Activated CD8-positive, alpha-beta memory T cell treated with anti-CD3 and anti-CD28 coated beads for 24 hours (primary cell): Measurements from ENCODE around the gene HSPBP1.

Experiments used
- DNase-seq: peaks from one replicate; pipeline ENCODE4 v3.0.0-alpha.2; 2020

Gene HSPBP1

DNA sequence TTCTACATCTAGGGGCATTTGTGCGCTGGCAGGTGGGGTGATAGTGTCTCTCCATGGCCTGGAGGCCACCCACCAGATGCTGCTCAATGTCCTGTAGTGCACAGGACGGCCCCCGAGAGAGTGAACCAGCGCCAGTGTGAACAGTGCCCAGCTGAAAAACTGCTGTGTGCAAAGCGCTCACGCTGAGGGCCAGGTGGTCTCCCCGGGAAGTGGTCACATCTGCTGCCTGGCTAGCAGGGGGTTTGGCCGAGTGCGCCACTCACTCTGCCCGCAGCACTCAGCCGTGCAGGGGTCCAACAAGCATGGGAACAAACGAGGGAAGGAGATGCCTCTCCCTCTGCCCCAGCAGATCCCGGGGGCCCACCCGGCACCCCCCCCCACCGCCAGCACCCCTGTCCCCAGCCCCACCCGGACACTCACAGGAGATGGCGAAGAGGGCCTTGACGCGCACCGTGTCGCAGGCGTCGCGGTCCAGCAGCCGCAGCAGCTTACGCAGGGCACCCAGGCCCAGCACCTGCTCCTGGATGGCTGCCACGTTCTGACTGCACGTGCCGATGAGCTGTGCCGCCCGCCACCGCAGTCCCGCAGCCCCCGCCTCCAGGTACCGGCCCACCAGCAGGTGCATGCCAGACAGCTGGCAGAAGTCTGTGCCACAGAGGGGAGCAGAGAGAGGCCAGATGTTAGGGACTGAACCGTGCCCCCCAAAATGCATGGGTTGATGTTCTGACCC lies 5.8 kb downstream of the HSPBP1 start:
- DNase-seq = no peak

DNA sequence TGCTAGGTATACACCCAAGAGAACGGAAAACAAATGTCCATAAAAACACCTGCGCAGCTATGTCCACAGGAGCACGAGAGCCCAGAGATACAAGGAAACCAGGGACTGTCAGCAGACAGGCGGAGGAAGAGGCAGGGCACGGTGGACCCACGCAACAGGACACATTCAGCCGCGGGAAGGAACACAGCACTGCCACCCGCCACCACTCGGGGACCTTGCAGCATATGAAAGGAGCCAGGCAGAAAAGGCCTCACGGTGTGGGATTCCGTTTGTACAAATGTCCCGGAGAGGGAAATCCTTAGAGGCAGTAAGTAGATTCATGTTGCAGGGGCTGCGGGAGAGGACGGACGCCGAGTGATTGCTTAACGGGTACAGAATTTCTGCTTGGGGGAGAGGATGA lies 7.8 kb downstream of the HSPBP1 start:
- no peak for DNase-seq

GRCh38 chr19:55270172-55270942 lies 9.6 kb downstream of the HSPBP1 start:
- no peak for DNase-seq

GRCh38 chr19:55269299-55269698 lies 10.6 kb downstream of the HSPBP1 start:
- no peak for DNase-seq

- no peak for DNase-seq
Measured at GRCh38 chr19:55266840-55267239, 13.1 kb downstream of the HSPBP1 start.

DNA sequence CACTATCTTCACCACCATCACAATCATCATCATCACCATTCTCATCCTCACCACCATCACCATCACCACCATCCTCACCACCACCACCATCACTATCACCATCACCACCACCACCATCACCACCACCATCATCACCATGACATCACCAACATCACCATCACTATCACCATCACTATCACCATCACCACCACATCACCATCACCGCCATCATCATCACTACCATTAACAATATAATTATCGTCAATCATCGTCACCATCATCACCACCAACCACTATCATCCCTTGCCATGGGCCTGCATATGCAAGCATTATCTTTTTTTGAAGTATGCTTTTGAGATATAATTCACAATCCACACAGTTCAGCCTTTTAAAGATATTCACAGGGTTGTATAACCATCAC lies 13.5 kb downstream of the HSPBP1 start:
- DNase-seq = no peak

- DNase-seq = no peak
Measured at GRCh38 chr19:55265723-55266386, 14.1 kb downstream of the HSPBP1 start.

DNA sequence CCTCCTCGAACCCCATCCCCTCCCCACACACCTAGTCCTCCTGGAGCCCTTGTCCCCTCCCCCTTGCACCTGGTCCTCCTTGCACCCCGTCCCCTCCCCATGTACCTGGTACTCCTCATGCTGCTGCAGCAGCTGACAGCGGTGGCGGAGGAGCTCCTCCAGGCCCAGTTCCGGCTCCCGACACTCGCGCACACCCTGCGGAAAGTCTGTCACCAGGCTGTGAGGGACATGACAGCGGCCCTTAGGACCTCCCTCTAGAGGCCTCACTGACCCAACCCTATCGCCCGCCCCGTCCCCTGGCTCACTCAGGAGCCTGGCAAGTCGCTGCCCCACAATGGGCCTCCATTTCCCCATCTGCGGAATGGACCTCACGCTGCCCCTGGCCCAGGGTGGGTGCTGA lies 14.7 kb downstream of the HSPBP1 start:
- no peak for DNase-seq

DNA sequence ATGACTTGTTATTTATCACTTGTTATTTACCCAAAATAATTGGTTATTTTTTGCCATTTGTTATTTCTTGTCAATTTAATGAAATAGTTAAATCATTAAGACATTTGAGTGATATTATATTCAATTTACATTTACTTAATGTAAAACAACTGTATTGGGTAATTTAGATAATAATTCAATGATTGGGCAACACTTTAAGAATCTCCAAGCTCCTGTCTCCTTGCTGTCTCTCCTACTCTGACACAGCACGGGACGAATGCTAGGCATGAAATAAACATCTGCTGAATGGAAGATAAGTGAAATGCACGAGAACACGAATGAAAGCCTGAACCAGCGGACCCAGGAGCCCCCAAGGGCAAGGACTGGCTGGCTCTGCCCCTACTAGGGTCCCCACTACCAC lies 15.4 kb downstream of the HSPBP1 start:
- no peak for DNase-seq

DNA sequence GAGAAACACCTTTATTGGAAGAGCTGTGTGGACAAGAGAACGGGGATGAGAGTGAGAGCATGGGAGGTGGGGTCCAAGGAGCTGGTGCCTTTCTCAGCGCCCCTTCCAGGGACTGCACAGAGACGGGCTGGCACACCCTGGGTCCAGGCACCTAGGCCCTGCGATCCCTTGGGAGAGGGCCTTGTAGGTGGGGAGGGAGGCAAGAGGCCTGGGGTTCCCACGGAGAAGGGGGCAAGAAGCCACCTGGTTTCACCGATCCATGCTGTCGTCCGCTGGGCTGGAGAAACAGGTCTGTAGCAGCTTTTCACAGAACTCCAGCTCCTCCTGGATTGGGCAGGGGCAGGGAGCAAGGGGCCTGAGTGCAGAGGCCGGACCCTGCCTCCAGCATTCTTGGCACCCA lies 17.6 kb downstream of the HSPBP1 start:
- no peak for DNase-seq

DNA sequence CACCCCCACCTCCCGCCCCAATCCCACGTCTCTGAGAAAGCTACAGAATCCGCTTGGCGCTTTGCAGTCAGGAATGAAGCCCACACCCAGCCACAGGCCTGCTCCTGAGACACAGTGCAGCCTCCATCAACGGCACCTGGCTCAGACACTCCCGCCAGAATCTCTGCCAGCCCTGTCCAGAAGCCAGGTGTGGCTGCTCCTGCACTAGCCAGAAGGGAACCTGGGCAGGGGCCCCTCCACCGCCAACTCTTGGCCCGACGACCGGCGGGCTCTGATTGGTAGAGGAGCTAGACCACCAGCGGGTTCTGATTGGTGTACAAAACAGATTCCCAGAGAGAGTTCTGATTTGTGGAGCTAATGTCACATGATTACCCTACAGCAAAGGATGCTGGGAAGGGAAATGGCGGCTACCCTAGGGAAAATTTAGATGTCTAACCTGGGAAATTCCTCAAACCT lies 18.2 kb downstream of the HSPBP1 start:
- DNase-seq = no peak

DNA sequence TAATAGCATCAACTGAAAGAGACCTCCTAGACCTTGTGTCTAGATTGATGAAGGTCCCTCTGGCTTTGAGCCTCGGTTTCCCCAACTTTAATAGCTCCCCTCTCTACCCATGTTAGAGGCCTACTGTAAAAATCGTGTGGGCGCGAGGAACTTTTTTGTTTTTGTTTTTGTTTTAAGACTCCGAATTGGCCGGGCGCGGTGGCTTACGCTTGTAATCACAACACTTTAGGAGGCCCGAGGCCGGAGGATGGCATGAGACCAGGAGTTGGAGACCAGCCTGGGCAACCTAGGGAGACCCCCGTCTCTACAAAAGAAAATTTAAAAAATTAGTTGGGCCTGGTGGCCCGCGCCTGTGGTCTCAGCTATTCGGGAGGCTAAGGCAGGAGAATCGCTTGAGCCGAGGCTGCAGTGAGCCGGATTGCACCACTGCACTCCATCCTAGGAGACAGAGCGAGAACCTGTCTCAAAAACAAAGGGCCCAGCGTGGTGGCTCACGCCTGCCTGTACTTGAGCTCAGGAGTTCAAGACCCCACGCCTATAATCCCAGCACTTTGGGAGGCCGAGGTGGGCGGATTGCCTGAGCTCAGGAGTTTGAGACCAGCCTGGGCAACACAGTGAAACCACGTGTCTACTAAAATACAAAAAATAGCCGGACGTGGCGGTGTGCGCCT lies 20.2 kb downstream of the HSPBP1 start:
- DNase-seq = no peak

GRCh38 chr19:55258828-55259539 lies 20.9 kb downstream of the HSPBP1 start, which contains the start of gene PPP6R1:
Gene PPP6R1 (minus strand): TSS chr19:55259017. CDS start chr19:55247103, 11,914 bp downstream.
- peak; percentile 99 for DNase-seq

- no peak for DNase-seq
Measured at GRCh38 chr19:55258476-55258827, 21.5 kb downstream of the HSPBP1 start.

DNA sequence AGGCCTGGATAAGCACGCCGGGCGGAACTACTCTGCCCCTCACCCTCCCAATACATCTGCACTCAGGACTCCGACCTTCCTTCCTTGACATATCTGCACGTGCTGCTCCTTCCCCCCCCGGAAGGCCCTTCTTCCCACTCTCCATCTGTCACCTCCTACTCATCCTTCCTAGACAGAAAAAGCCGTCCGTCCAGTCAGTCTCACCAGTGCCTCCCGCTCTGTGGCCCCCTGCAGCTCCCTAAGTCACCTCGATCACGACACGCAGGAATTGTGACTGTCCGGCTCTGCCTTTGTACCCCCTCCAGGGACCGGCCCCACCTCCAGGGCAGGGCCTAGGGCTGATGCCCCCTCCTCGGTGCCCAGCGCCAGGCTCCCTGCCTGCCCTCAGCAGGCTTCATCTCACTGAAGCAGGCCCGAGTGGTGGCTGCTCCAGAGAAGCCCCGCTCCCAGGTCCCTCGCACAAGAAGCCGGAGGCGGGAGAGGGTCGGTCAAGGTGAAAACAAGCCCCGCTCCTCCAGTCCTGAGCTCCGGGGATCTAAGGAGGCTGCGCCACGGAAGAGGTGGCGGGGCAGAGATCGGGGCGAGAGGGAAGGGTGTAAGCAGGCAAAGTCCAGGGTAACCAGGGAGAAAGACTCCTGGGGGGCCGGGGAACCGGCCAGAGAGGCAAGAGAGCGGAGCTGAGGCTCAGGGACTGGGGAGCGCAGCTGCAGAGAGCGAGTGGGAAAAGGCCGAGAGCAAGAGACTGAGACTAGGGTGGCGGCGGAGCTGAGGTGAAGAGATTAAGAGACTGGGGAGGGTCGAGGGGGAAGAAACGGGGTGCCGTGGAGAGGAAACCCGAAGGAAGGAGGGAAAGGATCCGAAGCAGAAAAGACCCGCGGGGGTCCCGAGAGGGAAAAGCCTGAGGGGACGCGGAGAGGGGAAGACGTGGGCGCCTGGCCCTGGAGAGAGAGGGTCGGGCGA lies 22.2 kb downstream of the HSPBP1 start:
- DNase-seq = peak; percentile 75

DNA sequence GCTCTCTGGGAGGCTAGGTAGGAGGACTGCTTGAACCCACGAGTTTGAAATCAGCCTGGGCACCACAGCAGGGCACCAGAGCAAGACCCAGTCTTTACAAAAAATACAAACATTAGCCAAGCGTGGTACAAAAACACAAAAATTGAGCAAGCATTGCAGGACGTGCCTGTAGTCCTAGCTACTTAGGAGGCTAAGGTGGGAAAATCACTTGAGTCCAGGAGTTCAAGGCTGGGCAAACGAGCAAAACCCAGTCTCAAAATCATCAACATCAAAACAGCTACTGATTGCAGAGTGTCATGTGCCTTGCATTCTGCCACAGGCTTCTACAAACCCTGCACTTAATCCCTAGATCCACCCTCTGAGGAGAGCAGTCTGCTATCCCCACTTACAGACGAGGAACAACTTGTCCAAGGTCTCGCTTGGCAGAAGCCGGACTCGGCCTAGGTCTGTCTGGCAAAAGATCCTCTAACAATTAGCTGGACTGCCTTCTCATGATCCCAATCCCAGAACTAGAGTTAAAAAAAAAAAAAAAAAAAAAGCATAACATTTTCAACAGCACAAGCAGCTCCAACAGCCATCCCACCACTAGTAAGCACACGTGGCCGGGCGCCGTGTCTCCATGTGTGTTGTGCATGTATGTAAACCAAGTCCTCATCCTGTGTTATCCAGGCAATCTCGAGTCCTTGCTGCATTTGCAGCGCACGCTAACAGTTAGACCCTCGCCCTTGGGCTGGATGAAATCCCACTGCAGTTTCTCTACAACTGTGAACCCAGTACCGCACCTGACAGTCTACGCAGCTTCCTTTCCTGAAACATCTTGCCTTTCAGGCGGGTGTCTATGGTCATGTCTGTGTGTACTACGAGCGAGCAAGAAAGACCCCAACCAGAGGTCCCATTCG lies 23.1 kb downstream of the HSPBP1 start:
- DNase-seq = no peak

- DNase-seq = peak; percentile 79
Measured at GRCh38 chr19:55255618-55256423, 24.1 kb downstream of the HSPBP1 start.

GRCh38 chr19:55254625-55254977 lies 25.3 kb downstream of the HSPBP1 start:
- no peak for DNase-seq

DNA sequence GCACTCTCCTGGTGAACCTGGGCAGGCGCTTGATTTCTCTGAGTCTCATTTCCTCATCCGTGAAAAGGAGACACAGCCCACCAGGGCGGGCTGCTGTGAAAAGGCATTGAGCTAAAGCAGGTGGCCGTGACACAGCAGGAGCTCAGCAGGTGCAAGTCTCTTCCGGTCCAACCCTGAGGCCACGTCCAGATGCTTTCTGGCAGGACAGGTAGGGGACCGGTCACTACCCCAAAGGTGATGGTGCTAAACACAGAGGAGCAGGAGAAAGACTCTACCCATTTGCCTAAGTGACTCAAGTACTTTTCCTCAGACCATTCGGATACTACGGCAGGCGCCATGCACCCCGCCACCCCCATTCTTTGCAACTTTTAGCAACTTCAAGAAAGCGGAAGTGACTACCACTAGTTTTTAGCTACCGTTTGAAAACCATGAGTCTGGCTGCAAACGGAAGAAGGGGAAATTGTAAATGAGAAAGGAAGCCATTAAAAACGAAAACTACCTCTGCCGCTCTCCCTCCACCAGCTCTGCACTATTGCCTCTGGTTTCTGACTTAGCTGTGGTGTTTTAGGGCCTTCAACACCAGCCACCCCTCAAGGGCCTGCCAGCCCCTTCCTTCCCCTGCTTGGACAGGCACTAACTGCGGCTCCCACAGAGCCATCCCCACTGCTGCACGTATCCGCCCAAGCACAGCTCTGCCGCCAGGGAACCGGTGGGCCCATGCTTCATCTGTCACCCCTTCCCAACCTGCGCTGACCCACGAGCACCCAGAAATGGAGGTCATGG lies 25.9 kb downstream of the HSPBP1 start:
- DNase-seq = peak; percentile 87
